Right lobe of liver (tissue), 6 donors: ENCODE measurements around the gene PNPLA5. TPM values are rescaled to one million over a fixed set of nuclear protein-coding genes. Genes with fewer than 3 reads are reported as not detected.

Experiments
- ATAC-seq, 4 donors: fragments of 200-7000 bp; cut with Tn5 transposase; one replicate each; pipeline ENCODE4 v1.9.1; 2020; ENCODE audit warnings: mild to moderate bottlenecking in 4 of 4, moderate library complexity in 4 of 4
- DNase-seq, 3 donors: peaks; one replicate each; pipeline ENCODE4 v3.0.0-alpha.2; 2020
- H3K27ac ChIP-seq, 3 donors: fragments of 200-600 bp; one replicate each; pipeline ENCODE4 v1.8.0; 2022
- H3K27me3 ChIP-seq, 2 donors: fragments of 200-600 bp; one replicate each; pipeline ENCODE4 v1.8.0; 2022
- H3K36me3 ChIP-seq, 4 donors: fragments of 200-600 bp; sonication (generic) in 1 of 4; one replicate each; pipeline versions ENCODE4 v1.5.1 to v1.8.0; 2017 to 2022; ENCODE audit warnings: control low read depth in 1 of 4
- H3K4me1 ChIP-seq, 4 donors: fragments of 200-600 bp; sonication (generic) in 1 of 4; one replicate each; pipeline versions ENCODE4 v1.5.1 to v1.8.0; 2017 to 2022; ENCODE audit warnings: control low read depth in 1 of 4
- H3K4me3 ChIP-seq, 3 donors: fragments of 200-600 bp; one replicate each; pipeline ENCODE4 v1.8.0; 2022
- H3K9me3 ChIP-seq, 4 donors: fragments of 200-600 bp; sonication (generic) in 1 of 4; one replicate each; pipeline versions ENCODE4 v1.5.1 to v1.8.0; 2017 to 2022; ENCODE audit warnings: control low read depth in 1 of 4
- POLR2A ChIP-seq: fragments of 450-650 bp; IDR thresholded peaks from one replicate; pipeline ENCODE4 v1.6.1; 2017; ENCODE audit warnings: antibody characterized with exemption, mild to moderate bottlenecking
- WGBS: methylation state at CpG from one replicate; pipeline ENCODE4 v1.1.6; 2018; ENCODE audit warnings: low coverage, low lambda C conversion rate; ENCODE audit not compliant: insufficient coverage; ENCODE audit errors: missing lambda C conversion rate; 5-methylcytosine and 5-hydroxymethylcytosine counted together
- intact Hi-C, 2 donors: fragments of 100-400 bp; cut with DNase I; formaldehyde crosslinking; loops; one replicate each; pipeline versions ENCODE4 v1.11.2 to v1.14.1; 2022
- total RNA-seq, 6 experiments: library from RNA; depleted of rRNA in 2 of 6; stranded (reverse); fragments of >200 nt in 2 of 6; fragmentation: NEBNext Ultra II Directional in 3 of 6; extraction: Animal tissue kit (Norgen Biotek cat#: 25700) in 3 of 6; gene quantifications; one replicate each; pipeline versions ENCODE4 v1.1.0 to v1.2.4, GENCODE V29; 2016 to 2023
- TF ChIP-seq, protein P1 (sequence below), 4 donors: fragments of 200-600 bp in 3 of 4; fragments of 450-650 bp in 1 of 4; IDR thresholded peaks; one replicate each; pipeline versions ENCODE4 v1.5.1 to v1.8.0; 2016 to 2022; ENCODE audit warnings: antibody characterized with exemption in 4 of 4, mild to moderate bottlenecking in 2 of 4
- donor health status: DM: no; HTN: yes; CAD: no.
- donor health status: DM: no; HTN: no; CAD: no.
- donor health status: DM: no; HTN: no; CAD: no.
- donor health status: DM: no; HTN: yes; CAD: no.
- donor health status: DM: no; HTN: yes; CAD: no.

The PNPLA5 gene
- total RNA-seq, 6 experiments from 2014 or later, result 2.8 TPM; not detected in 5

DNA sequence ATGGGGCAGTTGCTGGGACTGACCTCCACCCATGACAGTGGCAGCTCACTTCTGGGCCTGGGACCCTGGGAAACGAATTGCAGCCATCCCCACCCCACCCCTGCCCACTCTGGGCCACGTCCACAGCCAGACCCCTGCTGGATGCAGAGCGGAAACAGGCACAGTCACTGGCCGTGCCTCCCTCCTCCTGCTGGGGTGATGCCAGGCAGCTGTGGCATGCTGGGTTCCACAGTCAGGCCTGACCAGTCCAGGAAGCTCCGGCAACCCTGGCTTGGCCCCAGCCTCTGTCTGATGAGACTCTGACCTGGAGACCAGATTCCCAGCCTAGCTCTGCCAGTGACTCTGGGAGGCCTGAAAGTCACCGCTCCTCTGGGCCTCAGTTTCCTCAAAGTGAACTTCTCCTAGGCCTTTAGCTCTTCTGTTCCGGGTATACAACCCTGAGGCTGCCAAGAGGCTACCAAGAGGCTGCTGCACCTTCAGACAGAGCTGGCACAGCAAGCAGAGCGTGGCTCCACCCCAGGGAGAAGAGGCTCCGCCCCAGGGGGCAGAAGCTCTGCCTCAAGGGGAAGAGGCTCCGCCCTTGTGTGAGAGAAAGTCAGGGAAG is 38.4 kb downstream of the PNPLA5 start:
- 75% methylated on average over 5 of the region's 10 CpGs for WGBS
- DNase-seq (peak in 2 of 3 donors; percentile 59 to 79), ATAC-seq (peak in 2 of 4 donors; percentile 43 to 72)
- peaks cover 0 to 8% (median 3%) of the 10 kb centered on the region in 4 donors for H3K4me1 ChIP-seq
- TF ChIP-seq POLR2A, result no peak
- no peak overlapping the region for H3K27ac ChIP-seq
- no peaks in the 10 kb centered on the region for H3K9me3 ChIP-seq
- H3K27me3 ChIP-seq, result no peaks in the 10 kb centered on the region
- no peak overlapping the region for H3K4me3 ChIP-seq
- intact Hi-C loops, result no loop called here
- H3K36me3 ChIP-seq, result no peaks in the 10 kb centered on the region

DNA sequence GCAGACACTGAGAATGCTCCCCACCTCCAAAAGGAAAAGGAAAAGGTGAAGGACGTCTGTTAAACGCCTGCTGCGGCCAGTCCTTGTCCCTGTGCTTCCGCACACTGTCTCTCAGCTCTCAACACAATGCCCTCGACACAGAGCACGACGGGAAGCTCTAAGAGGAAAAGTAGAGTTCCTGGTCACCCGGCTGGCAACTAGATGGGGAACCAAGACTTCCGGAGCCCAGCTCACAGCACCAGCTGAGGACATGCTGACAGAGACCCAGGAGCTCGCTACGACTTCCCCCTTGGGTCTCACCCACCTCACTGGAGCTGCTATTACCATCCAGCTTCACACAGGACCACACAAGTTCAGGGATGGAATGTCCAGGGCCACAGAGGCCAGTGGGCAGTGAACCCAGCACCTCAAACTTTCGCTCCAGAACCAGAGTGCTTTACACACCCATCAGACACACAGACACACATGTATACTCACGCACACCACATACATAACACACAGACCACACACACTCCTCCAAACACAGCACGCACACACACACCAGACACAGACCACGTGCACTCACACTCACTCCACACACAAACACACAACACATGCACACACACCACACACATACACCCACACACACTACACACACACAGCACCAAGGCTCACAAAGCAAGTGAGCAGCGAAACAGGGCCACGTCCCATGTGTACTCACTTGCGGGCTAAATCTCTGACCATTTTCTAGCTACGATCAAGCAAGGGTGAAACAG is 39.1 kb downstream of the PNPLA5 start:
- H3K9me3 ChIP-seq, result no peaks in the 10 kb centered on the region
- H3K4me3 ChIP-seq, result no peak overlapping the region
- intact Hi-C loops, result no loop called here
- ATAC-seq (peak in 3 of 4 donors; percentile 17 to 49 (median 27)), DNase-seq (peak in 1 of 3 donors; percentile 54)
- H3K27me3 ChIP-seq, result no peaks in the 10 kb centered on the region
- WGBS, result 54% methylated on average over 13 of the region's 19 CpGs
- no peak overlapping the region for H3K27ac ChIP-seq
- TF ChIP-seq, protein P1, sequence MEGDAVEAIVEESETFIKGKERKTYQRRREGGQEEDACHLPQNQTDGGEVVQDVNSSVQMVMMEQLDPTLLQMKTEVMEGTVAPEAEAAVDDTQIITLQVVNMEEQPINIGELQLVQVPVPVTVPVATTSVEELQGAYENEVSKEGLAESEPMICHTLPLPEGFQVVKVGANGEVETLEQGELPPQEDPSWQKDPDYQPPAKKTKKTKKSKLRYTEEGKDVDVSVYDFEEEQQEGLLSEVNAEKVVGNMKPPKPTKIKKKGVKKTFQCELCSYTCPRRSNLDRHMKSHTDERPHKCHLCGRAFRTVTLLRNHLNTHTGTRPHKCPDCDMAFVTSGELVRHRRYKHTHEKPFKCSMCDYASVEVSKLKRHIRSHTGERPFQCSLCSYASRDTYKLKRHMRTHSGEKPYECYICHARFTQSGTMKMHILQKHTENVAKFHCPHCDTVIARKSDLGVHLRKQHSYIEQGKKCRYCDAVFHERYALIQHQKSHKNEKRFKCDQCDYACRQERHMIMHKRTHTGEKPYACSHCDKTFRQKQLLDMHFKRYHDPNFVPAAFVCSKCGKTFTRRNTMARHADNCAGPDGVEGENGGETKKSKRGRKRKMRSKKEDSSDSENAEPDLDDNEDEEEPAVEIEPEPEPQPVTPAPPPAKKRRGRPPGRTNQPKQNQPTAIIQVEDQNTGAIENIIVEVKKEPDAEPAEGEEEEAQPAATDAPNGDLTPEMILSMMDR (IDR thresholded peaks at IDR 0.05), result no peak
- TF ChIP-seq POLR2A, result no peak
- no peaks in the 10 kb centered on the region for H3K36me3 ChIP-seq
- peaks cover 0 to 13% (median 4%) of the 10 kb centered on the region in 4 donors for H3K4me1 ChIP-seq

DNA sequence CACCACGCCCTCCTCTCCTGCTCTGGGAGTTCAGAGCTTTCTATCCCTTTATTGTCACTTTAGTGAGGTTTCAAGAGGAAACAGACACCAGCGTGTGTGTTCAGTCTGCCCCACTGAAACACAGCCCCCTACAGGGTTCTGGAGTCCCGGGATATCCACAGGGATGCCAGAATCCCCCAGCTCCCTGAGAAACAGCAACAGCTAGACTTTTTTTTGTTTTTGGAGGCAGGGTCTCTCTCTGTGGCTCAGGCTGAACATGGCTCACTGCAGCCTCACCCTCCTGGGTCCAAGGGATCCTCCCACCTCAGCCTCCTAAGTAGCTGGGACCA is 39.9 kb downstream of the PNPLA5 start:
- intact Hi-C loops, result no loop called here
- WGBS, result 40% methylated on average over 1 of the region's 3 CpGs

DNA sequence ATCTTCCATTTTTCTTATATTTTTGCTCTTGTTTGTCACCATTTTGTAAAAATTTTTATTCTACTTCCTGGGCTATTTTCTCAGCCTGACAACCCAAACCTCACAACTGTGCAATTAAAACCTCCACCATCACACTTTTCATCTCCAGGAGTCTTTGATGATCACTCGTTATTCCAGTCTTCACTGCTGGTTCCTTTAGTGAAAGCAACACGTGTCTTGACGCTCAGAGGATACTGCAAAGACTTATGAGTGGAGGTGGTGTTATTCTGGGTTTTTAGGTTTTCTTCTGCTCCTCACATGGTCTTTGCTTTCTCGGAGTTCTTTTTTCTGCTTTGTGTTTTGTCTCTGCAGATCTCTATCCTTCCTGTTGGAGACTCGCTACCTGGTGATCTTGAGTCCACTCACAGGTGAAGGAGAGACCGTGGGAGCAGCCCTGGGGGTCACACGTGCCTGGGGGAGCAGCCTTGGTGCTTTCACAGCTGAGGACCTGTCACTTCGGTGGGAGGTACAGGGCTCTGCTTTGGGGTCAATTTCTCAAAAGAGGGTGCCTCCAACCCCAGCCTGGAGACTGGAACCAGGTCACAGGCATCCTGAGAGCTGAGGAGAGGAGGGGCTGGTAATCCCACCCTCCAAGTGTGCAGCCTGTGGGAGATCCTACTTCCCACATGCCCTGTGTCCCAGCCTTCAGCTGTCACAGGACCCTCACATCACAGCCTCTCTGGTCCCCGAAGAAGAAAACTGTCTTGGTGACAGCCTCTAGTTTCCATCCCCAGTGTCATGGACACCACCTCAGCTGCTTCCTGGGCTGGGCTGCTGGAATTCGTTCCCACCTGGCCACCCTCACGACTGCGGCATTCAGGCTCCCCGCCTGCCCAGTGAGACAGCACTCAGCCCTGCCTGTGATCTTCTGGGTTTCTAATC is 40.5 kb downstream of the PNPLA5 start:
- Histone ChIP-seq H3K9me3 (no peaks in the 10 kb centered on the region), H3K36me3 (no peaks in the 10 kb centered on the region), H3K27ac (no peak overlapping the region), H3K27me3 (no peaks in the 10 kb centered on the region), H3K4me3 (no peak overlapping the region), H3K4me1 (peaks cover 0 to 13% (median 4%) of the 10 kb centered on the region in 4 donors)
- ATAC-seq (no peak), DNase-seq (no peak)
- intact Hi-C loops, result no loop called here
- TF ChIP-seq, protein P1 (IDR thresholded peaks at IDR 0.05), result no peak
- TF ChIP-seq POLR2A, result no peak
- WGBS, result 55% methylated on average over 10 of the region's 13 CpGs

More for the DNA sequence above, 39.9 kb downstream of the PNPLA5 start:
- Histone ChIP-seq H3K27ac (no peak overlapping the region), H3K27me3 (no peaks in the 10 kb centered on the region), H3K9me3 (no peaks in the 10 kb centered on the region), H3K4me3 (no peak overlapping the region), H3K36me3 (no peaks in the 10 kb centered on the region), H3K4me1 (peaks cover 0 to 13% (median 4%) of the 10 kb centered on the region in 4 donors)
- DNase-seq (no peak), ATAC-seq (no peak)
- TF ChIP-seq POLR2A, result no peak
- TF ChIP-seq, protein P1 (IDR thresholded peaks at IDR 0.05), result no peak
